ENCODE measurements around the gene FEZ2.

GRCh38 chr2:36570416-36570815 lies 27.6 kb downstream of the FEZ2 start:
- TF ChIP-seq NFIC (IDR thresholded peaks at IDR 0.05; ENCODE audit: borderline replicate concordance) (no peak), REST (IDR thresholded peaks at IDR 0.05; ENCODE audit: low read depth, low read length) (no peak), EZH2phosphoT487 (IDR thresholded peaks at IDR 0.05; ENCODE audit: borderline replicate concordance, low read depth) (no peak), NRF1 (IDR thresholded peaks at IDR 0.05; ENCODE audit: low read depth, low read length) (no peak)
- TF ChIP-seq, protein P1, sequence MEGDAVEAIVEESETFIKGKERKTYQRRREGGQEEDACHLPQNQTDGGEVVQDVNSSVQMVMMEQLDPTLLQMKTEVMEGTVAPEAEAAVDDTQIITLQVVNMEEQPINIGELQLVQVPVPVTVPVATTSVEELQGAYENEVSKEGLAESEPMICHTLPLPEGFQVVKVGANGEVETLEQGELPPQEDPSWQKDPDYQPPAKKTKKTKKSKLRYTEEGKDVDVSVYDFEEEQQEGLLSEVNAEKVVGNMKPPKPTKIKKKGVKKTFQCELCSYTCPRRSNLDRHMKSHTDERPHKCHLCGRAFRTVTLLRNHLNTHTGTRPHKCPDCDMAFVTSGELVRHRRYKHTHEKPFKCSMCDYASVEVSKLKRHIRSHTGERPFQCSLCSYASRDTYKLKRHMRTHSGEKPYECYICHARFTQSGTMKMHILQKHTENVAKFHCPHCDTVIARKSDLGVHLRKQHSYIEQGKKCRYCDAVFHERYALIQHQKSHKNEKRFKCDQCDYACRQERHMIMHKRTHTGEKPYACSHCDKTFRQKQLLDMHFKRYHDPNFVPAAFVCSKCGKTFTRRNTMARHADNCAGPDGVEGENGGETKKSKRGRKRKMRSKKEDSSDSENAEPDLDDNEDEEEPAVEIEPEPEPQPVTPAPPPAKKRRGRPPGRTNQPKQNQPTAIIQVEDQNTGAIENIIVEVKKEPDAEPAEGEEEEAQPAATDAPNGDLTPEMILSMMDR (IDR thresholded peaks at IDR 0.05): no peak
